RPMI8226 (cell line): Measurements from ENCODE around the gene RNF169.

Experiments
- DNase-seq: peaks from one replicate; pipeline ENCODE4 v3.0.0-alpha.2; 2015

Gene RNF169, protein sequence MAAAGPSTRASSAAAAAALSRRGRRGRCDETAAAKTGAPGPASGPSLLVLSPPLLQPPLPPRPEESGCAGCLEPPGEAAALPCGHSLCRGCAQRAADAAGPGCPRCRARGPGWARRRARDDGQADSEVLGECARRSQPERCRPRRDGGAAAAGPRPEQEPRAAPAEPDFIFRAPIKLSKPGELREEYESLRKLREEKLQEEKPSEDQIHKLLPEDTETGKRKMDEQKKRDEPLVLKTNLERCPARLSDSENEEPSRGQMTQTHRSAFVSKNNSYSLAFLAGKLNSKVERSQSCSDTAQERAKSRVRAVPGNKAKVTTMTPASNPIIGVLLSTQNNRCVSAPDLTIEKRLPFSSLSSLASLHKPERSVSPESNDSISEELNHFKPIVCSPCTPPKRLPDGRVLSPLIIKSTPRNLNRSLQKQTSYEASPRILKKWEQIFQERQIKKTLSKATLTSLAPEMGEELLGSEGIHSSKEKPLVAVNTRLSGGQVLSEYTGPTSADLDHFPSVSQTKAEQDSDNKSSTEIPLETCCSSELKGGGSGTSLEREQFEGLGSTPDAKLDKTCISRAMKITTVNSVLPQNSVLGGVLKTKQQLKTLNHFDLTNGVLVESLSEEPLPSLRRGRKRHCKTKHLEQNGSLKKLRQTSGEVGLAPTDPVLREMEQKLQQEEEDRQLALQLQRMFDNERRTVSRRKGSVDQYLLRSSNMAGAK

DNA sequence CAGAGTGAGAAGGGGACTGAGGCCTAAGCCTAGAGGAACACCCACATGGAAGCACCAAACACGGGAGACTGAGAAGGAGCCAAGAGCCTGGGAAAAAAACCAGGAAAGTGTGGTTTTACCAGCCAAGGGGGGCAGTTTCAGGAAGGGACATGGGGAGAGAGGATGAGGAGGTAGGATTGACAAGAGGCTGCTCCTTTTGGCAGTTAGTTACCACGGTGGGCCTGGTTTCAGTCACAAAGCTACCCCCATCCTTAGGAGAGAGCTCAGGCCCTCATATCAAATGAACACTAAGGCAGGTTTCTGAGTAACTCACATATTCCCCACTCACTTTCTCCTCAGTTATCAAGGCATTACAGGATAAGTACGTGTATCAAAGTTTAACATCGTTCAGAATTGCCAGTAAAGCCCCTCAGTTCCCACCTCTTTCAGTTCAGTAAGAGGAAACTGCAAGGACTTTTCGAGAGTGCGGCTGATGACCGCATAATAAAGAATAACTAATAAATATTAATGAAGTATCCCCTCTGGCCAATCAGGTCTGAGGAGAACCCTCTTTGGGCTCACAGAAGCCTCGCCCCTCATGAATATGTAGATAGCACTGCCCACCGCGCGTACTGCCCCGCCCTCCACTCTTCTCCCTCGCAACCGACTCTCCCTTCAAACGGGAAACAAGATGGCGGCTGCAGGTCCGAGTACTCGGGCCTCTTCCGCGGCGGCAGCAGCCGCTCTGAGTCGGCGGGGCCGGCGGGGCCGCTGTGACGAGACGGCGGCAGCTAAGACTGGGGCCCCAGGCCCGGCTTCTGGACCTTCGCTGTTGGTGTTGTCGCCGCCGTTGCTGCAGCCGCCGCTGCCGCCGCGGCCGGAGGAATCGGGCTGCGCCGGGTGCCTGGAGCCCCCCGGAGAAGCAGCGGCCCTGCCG, at the start of gene RNF169:
RNF169 (plus strand) TSS at position 639 of the 916 bp plus-strand sequence; CDS start at position 671, 32 bp downstream.
- peak; percentile 98 for DNase-seq

DNA sequence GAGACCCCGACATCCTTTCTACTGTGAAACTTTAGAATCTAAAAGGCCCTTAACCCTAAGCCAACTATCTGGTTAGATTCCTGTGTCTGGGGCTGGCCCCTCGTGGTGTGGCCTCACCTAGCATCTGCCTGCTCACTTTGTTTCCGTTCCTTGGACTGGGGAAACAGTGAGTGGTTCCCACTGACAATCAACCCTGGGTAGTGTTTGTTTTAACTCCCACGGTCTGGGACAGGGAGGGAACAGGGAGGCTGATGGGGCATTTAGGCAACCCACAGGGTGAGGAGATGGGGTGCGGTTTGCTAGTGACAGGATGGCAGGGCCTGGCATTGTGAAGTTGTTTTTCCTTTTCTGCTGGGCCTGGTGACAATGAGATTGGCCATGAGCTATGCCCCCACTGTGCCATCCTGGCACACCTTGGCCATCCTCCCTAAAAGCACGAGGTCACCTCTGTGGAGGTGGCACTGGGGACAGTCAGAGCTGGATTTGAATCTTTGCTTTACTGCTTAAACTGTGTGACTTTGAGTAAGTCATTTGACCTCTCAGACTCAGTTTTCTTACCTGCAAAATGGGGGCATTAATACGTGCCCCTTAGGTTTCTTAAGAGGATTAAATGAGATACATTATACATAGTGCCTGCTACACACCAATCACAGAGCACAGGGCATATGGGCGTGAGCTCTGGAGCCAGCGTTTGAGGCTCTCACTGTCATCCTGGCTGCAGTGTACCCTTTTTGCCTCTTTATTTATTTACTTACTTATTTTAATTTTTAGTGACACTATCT, 48.8 kb upstream of the RNF169 start:
- DNase-seq, result no peak

DNA sequence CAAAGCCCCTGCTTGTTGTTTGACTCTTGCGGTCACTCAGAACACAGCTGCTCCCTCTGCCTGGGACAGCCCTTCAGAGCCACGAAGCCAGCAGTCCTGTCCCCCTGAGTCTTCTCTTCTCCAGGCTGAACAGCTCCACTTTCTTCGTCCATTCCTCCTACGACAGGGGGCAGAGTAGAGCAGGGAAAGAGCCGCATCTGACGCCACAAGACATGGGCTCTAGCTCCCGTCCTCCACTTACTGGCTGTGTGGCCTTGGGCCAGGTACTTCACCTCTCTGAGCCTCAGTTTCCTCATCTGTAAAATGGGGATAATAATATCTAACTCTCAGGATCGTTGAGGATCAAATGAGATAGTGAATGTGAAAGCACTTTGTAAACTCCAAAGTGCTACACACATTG, 47.3 kb upstream of the RNF169 start:
- DNase-seq, result peak; percentile 44

DNA sequence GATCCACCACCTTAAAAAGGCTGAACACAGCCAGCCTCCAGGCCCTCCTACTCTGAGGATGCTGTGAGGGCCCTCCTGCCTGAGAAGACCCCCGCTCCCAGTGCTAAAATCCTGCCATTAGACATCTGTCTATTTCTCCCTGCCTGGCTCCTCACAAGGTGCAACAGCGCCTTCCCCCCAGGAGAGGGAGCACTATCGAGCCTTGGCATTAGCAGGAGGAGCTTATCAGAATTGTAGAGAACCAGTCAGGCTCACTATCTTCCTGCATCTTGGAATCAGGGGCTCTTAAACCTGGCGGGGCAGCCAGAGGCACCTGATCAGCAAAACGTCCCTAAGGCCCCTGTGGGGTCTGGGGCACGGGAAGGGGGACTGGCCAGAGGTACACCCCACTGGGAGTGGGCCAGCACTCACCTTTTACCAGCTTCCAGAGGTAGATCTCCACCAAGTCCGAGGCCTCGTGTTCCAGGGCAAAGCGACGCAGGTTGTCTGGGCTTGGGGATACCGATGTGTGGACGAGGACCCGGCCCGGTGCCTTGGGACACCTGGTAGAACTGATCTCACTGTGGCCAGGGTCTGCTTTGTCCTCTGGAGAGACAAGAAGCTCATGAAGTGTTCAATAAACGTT, 46.2 kb upstream of the RNF169 start:
- DNase-seq, result peak; percentile 80

DNA sequence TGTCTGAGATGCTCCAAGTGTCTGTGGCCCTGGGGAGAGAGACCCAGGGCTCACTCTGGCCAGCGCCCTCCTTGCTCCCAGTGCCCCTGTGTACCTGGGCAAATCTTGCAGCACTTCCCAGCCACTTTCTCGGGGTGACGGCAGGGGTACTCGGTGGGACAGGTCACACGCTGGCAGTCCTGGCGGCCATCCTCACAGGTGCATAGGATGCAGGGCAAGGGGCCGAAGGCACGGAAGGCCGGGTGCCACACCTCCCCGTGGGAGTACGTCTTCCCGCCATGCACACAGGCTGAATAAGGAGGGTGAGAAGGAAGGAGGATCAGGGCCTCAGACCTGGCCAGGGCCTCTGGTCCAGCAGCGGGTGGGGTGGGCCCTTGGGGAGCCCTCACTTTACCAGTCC, 45.4 kb upstream of the RNF169 start:
- no peak for DNase-seq

DNA sequence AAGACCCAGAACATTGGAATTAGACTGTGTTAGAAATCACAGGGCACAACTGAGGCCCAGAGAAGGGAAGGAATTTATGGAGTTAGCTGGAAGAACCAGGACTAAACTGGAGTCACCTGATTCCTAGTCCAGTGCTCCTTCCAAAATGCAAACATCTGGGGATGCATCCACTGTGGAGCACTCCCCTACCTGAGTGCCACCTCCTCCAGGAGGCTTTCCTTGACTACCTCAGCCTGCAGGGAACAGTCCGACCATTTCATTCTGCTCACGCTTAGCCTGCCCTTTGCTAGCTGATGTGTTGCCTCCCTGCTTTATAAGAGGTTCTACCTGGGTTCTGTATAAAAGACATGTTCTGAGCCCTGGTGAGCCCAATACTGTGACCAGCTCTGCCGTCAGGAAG, 41.5 kb upstream of the RNF169 start:
- DNase-seq, result no peak

DNA sequence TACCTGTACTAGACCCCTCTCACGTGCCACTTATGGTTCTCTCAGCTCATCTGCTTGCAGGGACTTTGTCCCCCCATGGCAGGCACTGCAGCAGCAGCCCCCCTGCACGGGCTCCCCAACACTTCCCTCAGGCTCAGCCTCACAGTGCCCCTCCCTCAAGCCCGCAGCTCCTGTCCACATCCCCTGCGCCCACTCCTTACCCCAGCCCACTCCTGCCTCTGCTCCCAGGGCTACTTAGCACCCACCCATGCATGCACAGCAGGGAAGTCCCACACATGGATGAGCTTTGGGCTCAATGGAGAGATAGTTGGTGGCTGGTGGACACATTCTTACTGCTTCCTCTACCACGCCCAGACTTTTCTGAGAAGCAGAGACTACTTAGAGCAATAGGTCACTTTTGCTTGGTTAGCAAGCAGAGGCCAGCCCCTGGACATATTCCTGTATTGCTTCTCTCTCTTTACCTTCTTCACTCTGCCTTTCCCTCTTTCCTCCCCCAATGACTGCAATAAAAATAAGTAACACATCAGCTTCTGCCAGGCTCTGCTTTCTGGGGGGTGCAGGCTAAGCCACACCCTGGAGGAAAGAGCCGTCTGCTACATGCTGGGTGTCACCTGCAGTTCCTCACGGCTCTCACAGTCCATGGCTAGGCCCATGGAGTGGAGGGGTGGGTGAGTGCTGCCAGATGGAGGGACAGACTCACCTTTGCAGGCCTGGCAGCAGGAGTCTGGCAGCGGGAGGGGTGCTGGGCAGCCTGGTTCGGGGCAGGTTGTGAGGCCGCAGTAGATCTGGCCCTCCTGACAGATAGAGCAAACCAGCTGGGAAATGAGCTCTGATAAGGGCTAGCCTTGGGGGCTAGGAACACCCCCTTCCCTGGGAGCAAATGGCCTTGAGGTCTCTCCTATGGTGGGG, 40.8 kb upstream of the RNF169 start:
- DNase-seq, result no peak

DNA sequence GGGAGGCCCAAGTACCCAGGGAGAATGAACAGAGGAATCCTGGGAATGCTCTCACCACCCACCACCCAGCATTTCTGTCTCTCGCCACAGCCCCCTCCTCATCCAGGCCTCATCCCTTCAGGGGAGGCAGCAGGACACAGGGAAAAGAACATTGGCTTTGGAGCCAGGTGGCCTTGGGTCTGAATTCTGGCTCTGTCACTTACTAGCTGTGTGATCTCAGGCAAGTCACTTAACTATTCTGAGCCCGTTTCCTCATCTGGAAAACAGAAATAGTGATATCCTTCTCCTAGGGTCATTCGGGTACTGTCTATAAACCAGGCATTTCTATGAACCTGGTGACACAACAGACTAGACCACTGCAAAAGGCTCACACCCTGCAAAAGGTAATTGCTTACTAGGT, 39.5 kb upstream of the RNF169 start:
- no peak for DNase-seq

DNA sequence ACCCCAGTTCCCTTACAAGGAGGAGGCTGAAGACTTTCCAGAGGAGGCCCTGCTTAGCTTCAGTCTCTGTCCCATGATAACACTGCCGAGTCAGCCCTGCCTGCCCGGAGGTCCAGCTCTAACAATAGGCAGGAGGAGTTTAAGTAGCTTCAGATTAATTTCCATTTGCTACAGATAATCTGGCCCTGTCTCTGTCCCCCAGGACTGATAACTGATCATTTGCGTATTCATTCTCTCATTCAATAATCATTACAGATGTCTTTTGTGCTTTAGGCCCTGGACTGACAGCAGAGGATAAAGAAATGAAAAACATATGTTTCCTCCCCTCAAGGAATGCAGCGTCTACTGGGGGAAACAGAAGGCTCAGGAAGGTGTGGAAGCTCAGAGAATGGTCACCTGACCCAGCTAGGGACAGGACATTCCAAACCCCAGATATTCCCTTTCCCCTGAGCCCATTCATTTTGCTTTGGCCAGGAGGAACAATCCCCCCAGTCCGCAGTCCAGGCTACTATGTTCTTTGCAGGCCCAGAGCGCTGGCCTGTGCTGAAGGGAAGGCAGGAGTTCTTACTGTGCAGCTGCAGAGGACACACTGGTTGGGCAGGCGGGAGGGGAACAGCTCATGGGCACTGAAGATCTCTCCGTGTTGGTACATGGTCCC, 38.2 kb upstream of the RNF169 start:
- DNase-seq, result no peak

DNA sequence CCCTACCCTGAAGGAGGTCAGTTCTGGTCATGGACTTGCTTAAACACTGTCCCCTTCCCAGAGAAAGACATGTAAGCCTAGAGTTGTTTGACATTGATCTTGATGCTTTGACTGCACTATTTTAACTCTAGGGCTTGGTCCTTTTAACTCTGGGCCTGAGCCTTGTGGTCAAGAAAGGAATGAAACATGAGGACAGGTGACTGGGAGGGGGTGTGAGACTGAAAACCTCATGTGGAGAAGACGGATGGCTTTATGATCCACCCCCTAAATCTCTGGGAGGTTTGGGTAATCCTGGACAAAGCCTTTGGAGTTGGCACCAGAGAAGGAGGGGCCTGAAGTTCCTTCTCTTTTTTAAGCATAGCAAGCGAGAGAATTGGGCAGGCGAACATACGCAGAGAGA, 35.0 kb upstream of the RNF169 start:
- no peak for DNase-seq

DNA sequence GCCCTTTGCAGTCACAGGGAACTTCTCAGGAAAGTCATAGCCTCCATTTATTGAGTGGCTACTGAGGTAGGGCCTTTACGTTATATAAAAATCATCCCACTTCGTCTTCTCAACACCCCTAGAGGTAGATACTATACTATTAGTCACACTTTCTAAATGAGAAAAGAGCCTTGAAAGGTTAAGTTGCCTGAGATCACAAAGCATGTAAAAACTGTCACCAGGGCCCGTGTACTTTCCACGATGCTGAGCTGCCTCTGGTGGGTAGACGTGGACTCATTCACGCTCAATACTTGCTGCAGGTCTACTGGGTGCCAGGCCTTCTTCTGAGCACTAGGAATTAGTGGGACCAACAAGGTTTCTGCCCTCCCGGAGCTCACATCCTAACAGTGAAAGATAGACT, 33.7 kb upstream of the RNF169 start:
- DNase-seq, result no peak

DNA sequence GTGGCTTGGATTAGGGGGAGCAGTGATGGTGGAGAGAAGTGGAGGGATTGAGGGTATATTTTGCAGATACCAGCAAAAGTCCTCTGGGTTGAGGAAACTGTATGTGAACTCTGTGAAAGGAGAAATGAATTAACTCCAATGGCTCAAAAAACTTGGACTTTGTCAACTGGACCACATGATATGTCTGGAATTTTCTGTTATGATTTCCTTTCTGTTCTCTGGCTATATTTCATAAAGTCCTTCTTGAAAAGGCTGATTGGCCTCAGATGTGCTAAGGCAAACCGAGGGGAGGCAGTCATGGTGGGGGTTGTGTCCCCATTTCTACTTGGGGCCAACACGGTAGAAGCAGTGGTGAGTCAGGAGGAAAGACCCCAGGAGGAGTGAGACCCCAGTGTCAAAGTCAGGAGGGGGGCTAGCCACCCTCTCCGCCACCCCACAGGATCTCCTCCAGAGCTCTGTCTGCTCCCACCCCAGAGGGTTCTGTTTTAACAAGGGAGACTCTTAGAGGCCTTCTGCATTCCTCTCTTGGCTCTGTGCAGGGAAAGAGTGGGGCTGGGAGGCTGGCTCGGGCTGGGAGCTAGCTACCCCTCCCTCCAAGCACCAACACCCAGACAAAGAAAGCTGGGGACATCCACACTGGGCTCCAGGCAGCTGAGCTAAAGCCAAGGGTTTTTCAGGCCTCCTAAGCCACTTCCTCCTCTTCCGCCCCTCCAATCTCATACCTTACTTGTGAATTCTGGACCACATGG, 31.3 kb upstream of the RNF169 start:
- DNase-seq, result no peak

DNA sequence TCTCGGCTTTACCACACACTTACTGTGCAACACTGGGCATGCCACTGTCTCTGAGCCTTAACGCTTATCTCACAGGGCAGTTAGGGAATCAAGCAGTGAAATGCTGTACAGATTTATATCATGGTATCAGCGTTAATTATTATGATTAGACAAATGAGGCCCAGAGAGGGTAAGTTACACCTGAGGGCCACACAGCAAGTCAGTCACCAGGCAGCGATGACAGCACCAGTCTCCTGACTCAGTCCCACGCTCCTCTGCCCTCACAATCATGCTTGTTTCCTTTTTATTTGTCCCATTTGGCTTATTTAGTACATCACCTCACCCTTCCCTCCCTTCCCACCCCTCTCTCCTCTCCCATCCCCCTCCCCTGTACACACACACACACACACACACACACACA, 29.6 kb upstream of the RNF169 start:
- DNase-seq, result no peak

DNA sequence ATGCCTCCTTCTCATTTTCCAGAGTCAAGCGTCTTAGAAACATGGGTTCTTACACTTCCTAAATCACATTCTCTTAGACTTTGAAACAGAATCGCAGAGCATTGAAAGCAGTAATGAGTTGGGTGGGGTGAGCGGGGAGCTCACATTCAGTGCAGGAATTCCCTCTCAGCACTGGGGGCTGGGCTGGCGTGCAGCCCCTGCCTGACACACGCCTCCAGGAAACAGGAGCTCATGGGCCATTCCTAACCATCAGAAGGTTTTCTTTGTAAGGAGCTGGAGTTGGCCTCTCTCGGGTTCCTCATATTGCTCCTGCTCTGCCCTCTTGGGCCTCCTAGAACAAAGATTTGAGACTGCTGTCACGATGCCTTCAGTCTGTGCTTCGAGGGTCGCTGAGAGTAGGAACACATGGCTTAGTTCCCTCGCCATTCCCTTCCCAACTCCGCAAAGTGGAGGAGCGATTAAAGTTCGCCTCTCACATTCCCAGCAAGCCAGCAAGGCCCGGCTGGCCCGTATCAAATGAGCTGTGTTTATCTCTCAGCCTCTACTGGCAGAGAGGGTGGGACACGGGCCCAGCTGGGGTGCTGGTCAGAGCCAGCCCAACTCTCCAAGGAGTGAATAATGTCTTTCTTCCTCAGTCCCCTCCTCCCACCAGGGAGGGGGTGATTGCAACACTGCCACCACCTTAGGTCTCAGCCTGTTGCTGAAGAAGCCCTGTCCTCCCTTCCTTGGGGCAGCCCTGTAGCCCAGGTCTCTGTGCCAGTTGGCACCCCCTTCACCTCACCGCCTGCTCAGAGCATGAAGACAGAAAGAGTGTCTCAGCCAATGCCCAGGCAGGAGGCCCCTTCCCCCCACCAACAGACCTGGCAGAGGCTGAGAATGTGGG, 27.8 kb upstream of the RNF169 start:
- no peak for DNase-seq

DNA sequence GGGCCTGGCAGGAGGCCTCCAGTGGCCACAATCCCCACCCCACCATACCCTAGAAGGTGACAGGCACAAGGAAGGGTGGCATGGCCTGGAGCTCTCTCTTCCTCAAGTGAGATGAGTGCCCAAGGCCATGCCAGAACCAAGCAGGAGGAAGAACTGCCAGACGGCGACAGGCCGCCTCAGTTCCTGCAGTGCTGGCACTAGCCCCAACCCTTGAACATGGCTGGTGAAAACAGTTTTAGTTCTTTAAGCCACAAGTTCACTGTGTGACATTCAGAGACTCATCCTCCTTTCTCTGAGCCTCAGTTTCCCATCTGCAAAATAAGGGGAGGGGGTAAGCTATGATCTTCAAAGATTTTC, 27.2 kb upstream of the RNF169 start:
- DNase-seq, result no peak

DNA sequence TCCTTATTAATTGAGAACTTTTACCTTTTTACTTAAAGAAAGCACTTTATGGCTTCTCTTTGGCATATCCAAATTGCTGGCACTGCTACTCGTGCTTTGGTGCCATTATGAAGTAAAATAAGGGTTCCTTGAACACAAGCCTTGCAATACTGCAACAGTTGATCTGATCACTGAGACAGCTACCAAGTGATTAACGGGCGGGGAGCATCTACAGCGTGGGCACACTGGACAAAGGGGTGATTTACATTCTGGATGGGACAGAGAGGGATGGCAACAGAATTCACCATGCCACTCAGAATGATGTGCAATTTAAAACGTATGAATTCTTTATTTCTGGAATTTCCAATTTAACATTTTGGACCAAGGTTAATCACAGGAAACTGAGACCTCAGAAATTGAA, 25.1 kb upstream of the RNF169 start:
- no peak for DNase-seq

DNA sequence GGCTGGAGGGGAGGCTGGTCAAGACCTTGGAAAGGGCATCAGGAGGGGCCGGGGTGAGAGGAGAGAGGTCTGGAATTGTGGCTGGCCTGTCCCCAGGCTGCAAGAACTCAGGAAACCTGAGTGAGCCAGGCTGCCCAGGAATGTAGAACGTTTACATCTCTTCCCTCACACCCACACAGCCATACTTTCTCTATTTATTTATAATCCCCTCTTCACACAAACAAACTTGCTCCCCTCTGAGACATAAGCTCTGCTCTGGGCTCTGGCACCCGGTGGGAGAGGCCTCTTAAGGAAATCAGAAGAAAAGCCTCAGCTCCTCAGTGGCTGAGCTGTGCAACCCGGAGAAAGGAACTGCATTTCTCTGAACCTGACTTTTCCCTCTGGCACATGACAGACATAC, 22.9 kb upstream of the RNF169 start:
- no peak for DNase-seq

DNA sequence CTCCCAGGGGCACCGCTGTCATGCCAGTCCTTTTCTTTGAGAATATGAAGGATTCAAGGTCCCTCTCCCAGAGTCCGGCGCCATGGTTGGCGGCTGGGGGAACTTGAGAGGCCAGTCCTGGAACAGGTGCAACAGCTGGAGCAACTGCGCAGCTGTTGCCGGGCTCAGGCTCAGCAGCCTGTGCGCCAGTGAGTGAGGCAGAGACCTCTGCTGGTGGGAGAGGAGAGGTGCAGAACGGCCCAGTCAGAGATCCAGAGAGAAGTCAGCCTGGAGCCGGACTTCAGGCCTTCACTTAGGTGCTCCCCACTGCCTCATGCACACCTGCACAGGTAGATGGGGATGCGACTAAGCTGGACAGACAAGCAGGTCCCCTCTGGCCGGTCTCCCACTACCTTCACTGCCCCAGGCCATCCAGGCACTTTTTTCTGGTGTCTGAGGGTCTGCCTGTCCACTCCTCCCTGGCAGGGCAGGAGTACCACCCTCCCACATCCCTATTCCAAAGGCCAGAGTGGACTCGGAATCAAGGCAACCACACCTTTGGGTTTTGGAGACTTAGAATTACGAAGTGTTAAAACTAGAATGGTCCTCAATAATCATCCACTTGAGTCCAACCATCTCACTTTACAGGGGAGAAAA, 22.0 kb upstream of the RNF169 start:
- DNase-seq, result peak; percentile 89
